ENCODE measurements around the gene PYCARD. TPM values are rescaled to one million over a fixed set of nuclear protein-coding genes. Genes with fewer than 3 reads are reported as not detected.
A peak's percentile ranks its signal among the peaks of the same experiment; 100 is the strongest.
"Not testable (repeated sequence)": the region's sequence is repeated elsewhere in the genome, so short reads cannot be mapped to it uniquely, and the experiment has no call there.

Gene PYCARD
- total RNA-seq, 2 donors from 2014 or later = 9.6 to 25.6 TPM

GRCh38 chr16:31179219-31179746, 23.3 kb downstream of the PYCARD start:
- Mint-ChIP-seq H3K9me3 (no peaks in the 10 kb centered on the region), H3K27me3 (no peaks in the 10 kb centered on the region), H3K4me3 (peak overlapping the region; percentile 99), H3K36me3 (ENCODE audit: low read depth) (peaks cover 52% of the 10 kb centered on the region), H3K4me1 (peaks cover 31% of the 10 kb centered on the region), H3K27ac (peak overlapping the region; percentile 100)
- ATAC-seq (replicated peaks) = no peak

GRCh38 chr16:31177136-31177535, 25.4 kb downstream of the PYCARD start:
- H3K36me3 Mint-ChIP-seq (ENCODE audit: low read depth) = peaks cover 31% of the 10 kb centered on the region
- peaks cover 15% of the 10 kb centered on the region for H3K4me1 Mint-ChIP-seq
- H3K27ac Mint-ChIP-seq = no peak overlapping the region
- peak overlapping the region; percentile 99 for H3K4me3 Mint-ChIP-seq
- ATAC-seq (replicated peaks) = peak; percentile 23
- no peaks in the 10 kb centered on the region for H3K27me3 Mint-ChIP-seq
- no peaks in the 10 kb centered on the region for H3K9me3 Mint-ChIP-seq

- not testable (repeated sequence) for H3K4me1 Mint-ChIP-seq; H3K27me3 Mint-ChIP-seq; H3K27ac Mint-ChIP-seq; H3K36me3 Mint-ChIP-seq (ENCODE audit: low read depth); H3K4me3 Mint-ChIP-seq; H3K9me3 Mint-ChIP-seq; ATAC-seq (replicated peaks)
These were observed 32.5 kb downstream of the PYCARD start for GRCh38 chr16:31170048-31170447.

- no peak for ATAC-seq (replicated peaks)
- no peaks in the 10 kb centered on the region for H3K9me3 Mint-ChIP-seq
- no peaks in the 10 kb centered on the region for H3K36me3 Mint-ChIP-seq (ENCODE audit: low read depth)
- H3K4me3 Mint-ChIP-seq = no peak overlapping the region
- H3K27ac Mint-ChIP-seq = no peak overlapping the region
- H3K4me1 Mint-ChIP-seq = no peaks in the 10 kb centered on the region
- no peaks in the 10 kb centered on the region for H3K27me3 Mint-ChIP-seq
These were observed 33.7 kb downstream of the PYCARD start for GRCh38 chr16:31168848-31169247.

- no peak for ATAC-seq (replicated peaks)
- Mint-ChIP-seq H3K36me3 (ENCODE audit: low read depth) (no peaks in the 10 kb centered on the region), H3K27ac (no peak overlapping the region), H3K4me1 (no peaks in the 10 kb centered on the region), H3K27me3 (no peaks in the 10 kb centered on the region), H3K9me3 (no peaks in the 10 kb centered on the region), H3K4me3 (no peak overlapping the region)
These were observed 35.2 kb downstream of the PYCARD start for GRCh38 chr16:31167315-31167714.

- Mint-ChIP-seq H3K4me3 (no peak overlapping the region), H3K27me3 (no peaks in the 10 kb centered on the region), H3K9me3 (no peaks in the 10 kb centered on the region), H3K36me3 (ENCODE audit: low read depth) (no peaks in the 10 kb centered on the region), H3K4me1 (no peaks in the 10 kb centered on the region), H3K27ac (no peak overlapping the region)
- no peak for ATAC-seq (replicated peaks)
These were observed 45.4 kb downstream of the PYCARD start for GRCh38 chr16:31157136-31157535.

Other genes starting within 250 kb of the PYCARD start
- gene SETD1A, start 245.0 kb downstream of the PYCARD start, total RNA-seq = 10 to 100 TPM; 27.5 to 33.7 TPM
- gene HSD3B7, start 217.6 kb downstream of the PYCARD start, total RNA-seq = 1 to 10 TPM; 8.8 TPM
- gene STX1B, start 192.1 kb downstream of the PYCARD start, total RNA-seq = under 1 TPM; 0.17 to 0.95 TPM
- gene STX4, start 169.2 kb downstream of the PYCARD start, total RNA-seq = 10 to 100 TPM; 49.4 to 76.9 TPM
- gene ZNF668, start 128.5 kb downstream of the PYCARD start, total RNA-seq = 10 to 100 TPM; 15.1 to 19.4 TPM
- gene ZNF646, start 128.3 kb downstream of the PYCARD start, total RNA-seq = 10 to 100 TPM; 19.6 to 29.7 TPM
- 10 to 100 TPM in 1 of 2 donors, 1 to 10 TPM in 1; 4.5 to 17.3 TPM for gene PRSS53, start 113.8 kb downstream of the PYCARD start, total RNA-seq
- 100 to 1,000 TPM in 1 of 2 donors, 10 to 100 TPM in 1; 75.3 to 107 TPM for gene VKORC1, start 108.0 kb downstream of the PYCARD start, total RNA-seq
- 10 to 100 TPM; 48.6 to 98.3 TPM for gene BCKDK, start 94.4 kb downstream of the PYCARD start, total RNA-seq
- 10 to 100 TPM; 49.7 to 50.2 TPM for gene KAT8, start 85.1 kb downstream of the PYCARD start, total RNA-seq
- gene PRSS8, start 67.0 kb downstream of the PYCARD start, total RNA-seq = not detected
- 1 to 10 TPM; 1.1 TPM for gene PRSS36, start 52.7 kb downstream of the PYCARD start, total RNA-seq
- 100 to 1,000 TPM; 425 to 686 TPM for gene FUS, start 22.6 kb downstream of the PYCARD start, total RNA-seq
- under 1 TPM in 1 of 2 donors, not detected in 1; 0.08 TPM for gene TRIM72, start 11.4 kb upstream of the PYCARD start, total RNA-seq
- under 1 TPM in 1 of 2 donors, not detected in 1; 0.61 TPM for gene PYDC1, start 14.4 kb upstream of the PYCARD start, total RNA-seq
- gene ITGAM, start 57.2 kb upstream of the PYCARD start, total RNA-seq = 1 to 10 TPM; 4.9 to 6.4 TPM
- 10 to 100 TPM; 25.5 to 50.4 TPM for gene ITGAX, start 152.4 kb upstream of the PYCARD start, total RNA-seq
- not detected for gene ITGAD, start 190.6 kb upstream of the PYCARD start, total RNA-seq
- gene COX6A2, start 225.6 kb upstream of the PYCARD start, total RNA-seq = not detected
- under 1 TPM; 0.09 to 0.37 TPM for gene ZNF843, start 240.0 kb upstream of the PYCARD start, total RNA-seq

Data from activated T-helper 17 cell treated with anti-CD3 and anti-CD28 coated beads, Interleukin-2, amount 50 U/mL, for 72 hours (primary cell).